HG02798 (cell line): ENCODE data around the gene PIK3R3.

Experiments
- ATAC-seq: cut with Tn5 transposase; IDR thresholded peaks from one replicate; pipeline ENCODE4 v1.9.1; 2021; ENCODE audit warnings: mild to moderate bottlenecking; ENCODE audit not compliant: unreplicated experiment, poor library complexity

PIK3R3 gene

DNA sequence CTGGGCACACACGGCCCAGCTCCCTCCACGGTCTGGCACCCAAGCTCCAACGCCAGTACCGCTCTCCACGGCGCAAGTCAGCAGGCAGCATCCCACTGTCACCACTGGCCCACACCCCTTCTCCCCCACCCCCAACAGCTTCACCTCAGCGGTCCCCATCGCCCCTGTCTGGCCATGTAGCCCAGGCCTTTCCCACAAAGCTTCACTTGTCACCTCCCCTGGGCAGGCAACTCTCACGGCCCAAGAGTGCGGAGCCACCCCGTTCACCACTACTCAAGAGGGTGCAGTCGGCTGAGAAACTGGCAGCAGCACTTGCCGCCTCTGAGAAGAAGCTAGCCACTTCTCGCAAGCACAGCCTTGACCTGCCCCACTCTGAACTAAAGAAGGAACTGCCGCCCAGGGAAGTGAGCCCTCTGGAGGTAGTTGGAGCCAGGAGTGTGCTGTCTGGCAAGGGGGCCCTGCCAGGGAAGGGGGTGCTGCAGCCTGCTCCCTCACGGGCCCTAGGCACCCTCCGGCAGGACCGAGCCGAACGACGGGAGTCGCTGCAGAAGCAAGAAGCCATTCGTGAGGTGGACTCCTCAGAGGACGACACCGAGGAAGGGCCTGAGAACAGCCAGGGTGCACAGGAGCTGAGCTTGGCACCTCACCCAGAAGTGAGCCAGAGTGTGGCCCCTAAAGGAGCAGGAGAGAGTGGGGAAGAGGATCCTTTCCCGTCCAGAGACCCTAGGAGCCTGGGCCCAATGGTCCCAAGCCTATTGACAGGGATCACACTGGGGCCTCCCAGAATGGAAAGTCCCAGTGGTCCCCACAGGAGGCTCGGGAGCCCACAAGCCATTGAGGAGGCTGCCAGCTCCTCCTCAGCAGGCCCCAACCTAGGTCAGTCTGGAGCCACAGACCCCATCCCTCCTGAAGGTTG is 97.6 kb downstream of the PIK3R3 start:
- no peak for ATAC-seq

DNA sequence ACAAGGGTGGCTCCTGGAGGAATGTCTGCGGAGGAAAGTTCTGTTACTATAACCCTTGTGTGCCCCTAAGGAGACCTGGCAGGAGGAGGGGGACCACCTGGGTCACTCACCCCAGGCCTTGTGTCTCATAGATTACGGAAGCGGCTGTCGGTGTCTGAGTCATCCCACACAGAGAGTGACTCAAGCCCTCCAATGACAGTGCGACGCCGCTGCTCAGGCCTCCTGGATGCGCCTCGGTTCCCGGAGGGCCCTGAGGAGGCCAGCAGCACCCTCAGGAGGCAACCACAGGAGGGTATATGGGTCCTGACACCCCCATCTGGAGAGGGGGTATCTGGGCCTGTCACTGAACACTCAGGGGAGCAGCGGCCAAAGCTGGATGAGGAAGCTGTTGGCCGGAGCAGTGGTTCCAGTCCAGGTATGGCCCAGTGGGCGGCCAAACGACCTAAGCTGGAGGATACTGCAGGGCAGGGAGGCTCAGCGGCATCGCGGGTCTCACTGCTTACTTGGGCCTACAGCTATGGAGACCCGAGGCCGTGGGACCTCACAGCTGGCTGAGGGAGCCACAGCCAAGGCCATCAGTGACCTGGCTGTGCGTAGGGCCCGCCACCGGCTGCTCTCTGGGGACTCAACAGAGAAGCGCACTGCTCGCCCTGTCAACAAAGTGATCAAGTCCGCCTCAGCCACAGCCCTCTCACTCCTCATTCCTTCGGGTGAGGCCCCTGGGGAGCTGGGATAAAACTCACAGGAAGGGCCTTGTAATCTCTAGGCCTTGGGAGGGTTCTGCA is 101.4 kb downstream of the PIK3R3 start:
- ATAC-seq = no peak

- no peak for ATAC-seq
Measured at GRCh38 chr1:46030074-46030870, 102.2 kb downstream of the PIK3R3 start.

DNA sequence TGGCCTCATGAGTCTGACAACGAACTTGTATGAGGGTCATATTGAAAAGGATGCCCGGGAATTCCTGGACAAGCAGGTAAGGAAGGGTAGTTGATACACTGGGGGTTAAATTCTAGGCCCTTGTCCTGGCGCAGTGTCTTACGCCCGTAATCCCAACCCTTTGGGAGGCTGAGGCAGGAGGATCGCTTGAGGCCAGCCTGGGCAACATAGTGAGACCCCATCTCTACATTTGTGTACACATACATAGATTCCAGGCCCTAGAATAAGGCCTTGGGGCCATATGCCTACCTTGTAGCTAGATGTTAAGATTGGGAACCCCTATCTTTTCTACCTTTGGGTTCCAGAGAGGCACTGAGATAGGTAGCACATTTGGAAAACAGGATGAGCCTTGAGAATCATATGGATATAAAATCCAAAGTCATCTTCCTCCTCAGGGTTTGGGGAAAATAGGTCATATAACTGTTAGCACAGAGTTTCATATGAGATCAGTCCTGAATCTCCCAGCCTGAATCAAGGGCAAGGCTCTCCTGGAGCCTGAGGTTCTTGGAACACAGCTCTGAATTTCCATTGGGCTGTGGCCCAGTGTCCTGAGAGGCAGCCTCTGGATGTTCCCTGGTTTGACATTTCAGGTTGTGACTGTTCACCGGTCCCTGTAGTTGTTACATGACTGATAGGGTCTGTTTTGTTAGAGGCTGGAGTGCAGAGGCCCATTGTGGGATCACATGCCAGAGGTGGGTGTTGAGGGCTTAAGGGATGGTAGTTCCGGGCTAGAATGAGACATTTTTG is 104.4 kb downstream of the PIK3R3 start:
- ATAC-seq = no peak

- no peak for ATAC-seq
Measured at GRCh38 chr1:46026531-46026930, 105.9 kb downstream of the PIK3R3 start.

DNA sequence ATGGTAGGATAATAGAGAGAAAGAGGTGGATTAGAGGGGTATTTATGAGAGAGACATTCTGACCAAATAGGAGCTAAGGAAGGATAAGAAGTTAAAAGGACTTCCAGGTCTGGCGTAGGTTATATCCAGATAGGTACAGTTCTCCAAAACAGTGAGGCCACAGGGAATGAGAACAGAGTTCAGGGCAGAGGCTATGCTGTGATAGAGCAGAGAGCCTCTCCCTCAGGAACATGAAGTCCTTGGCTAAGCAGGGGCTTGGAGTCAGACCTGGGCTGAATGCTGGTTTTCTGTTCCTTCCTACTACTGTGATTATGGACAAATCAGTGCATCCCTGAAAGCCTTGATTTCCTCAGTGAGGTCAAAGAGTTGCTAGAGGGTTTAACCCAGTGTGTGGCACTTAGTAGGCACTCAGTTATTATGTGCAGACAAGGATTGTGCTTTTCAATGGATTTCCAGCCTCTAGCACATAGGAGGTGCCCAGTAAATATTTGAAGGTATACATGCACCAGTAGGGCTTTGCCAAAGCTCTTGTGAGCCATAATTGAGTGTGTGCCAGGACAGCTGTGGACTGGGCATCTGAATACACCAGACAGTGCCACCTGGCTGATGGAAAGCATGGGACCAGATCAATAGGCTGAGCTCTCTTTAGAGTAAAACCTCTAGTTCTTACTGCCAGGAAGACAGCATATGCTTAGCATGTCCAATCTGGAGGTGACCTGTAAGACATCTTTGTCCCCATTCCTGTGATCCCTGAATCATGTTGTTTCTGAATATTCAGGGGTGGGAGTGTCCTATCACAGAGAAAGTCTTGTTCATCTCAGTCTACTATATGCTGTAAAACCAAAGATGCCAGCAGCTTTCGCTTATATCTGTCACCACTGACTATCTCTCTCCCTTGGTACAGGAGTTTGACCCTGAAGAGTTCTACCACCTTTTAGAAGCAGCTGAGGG is 111.1 kb downstream of the PIK3R3 start:
- ATAC-seq = no peak

DNA sequence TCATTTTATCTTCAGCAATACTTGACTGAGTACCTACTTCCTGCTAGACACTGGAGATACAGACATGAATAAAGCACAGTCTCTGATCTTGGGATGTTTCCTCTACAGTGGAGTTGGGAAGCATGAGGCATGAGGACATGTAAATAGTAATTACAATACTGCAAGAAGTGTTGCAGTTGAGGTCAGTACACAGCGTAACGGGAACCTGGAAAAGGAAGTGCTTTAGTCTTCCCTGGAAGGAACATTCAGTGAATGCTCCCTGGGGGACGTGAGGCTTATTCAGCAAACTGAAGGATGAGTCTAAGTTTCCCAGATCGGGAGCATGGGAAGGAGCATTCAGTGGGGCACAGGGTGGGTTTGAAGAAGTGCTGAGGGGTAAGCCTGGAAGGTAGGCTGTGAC is 112.4 kb downstream of the PIK3R3 start:
- ATAC-seq = no peak

DNA sequence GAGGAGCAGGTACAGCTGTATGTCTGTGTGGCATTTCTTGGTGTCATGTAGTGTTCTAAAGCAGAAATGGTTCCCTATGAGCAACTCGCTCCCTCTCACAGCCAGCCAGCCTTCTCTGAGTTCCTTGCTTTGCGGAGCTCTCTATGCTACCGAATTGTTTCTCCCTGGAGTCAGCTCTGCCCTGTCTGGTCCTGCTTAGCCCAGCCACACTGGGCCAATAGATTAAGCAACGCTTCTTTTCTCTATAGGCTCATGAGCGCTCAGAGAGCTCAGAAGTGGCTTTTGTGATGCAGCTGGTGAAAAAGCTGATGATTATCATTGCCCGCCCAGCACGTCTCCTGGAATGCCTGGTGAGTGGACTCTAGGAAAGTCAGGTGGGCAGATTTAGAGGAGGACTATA is 113.1 kb downstream of the PIK3R3 start:
- ATAC-seq = no peak

DNA sequence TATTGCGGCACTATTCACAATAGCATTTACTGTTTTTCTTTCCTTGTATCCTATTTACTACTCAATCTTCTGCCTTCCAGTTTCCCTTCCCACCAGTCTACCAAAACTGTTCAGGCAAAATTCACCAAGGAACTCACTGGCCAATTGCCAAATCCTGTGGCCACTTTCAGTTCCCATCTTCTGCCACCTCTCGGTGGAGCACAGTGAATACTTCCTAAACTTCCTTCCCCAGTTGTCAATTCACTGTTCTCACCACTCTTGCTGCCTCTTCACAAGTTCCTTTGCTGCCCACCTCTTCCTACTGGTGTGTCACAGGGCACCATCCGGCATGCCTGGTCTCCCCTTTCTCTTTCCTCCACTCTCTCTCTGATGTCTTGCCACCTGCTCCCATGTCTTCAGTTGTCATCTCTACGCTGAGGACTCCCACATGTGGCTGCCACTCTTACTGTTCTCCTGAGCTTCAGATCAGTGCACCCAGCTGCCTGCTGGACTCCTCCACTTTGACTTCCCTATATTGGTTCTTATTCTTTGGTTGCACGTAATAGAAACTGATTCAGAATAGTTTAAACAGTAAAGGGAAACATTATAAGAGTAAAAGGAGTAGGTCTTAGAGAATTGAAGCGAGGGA is 114.4 kb downstream of the PIK3R3 start:
- ATAC-seq = no peak

DNA sequence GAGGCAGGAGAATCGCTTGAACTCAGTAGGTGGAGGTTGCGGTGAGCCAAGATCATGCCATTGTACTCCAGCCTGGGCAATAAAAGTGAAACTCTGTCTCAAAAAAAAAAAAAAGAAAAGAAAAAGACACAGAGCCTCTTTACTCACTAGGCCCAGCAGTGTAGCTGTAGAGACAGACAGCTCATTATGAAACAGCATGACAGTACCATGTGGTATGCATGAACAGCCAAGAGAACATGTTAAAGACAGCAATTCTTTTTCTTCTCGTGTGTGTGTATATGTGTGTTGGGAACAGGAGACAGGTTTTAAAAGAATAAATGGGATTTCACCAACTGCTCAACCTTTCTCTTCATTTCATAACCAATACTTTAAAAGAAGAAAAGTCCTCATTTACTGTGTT is 118.8 kb downstream of the PIK3R3 start:
- ATAC-seq = no peak

DNA sequence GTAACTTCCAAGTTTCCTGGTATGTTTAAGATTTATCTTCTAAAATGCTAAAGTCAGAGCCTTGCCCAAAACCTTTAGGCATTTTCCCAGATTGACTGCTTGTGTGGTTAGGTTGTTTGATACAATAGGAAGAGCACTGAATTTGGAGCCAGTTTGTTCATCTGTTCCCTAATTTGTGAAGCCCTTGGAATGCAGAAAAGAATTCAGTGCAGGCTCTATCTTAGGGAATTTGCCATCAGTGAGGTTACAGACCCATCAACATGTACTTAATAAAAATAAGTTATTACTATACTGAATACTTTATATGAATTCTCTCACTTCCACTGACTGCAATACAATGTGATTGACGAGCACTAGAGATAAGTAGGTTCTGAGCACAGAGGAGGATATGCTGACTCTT is 120.2 kb downstream of the PIK3R3 start:
- no peak for ATAC-seq

- no peak for ATAC-seq
Measured at GRCh38 chr1:46011121-46011695, 121.2 kb downstream of the PIK3R3 start.

DNA sequence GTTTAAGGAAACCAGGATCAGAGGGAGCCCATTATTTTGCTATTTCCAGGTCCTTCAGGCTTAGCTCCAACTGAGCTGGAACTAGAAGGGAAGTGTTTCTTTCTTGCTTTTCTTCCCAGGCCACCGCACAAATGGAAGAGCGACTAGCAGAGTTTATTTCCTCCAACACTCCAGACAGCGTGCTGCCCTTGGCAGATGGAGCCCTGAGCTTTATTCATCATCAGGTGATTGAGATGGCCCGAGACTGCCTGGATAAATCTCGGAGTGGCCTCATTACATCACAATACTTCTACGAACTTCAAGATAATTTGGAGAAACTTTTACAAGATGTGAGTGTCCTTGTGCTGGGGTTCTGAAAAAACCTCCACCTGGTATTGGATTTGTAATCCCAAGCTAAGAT is 121.8 kb downstream of the PIK3R3 start:
- ATAC-seq = no peak

DNA sequence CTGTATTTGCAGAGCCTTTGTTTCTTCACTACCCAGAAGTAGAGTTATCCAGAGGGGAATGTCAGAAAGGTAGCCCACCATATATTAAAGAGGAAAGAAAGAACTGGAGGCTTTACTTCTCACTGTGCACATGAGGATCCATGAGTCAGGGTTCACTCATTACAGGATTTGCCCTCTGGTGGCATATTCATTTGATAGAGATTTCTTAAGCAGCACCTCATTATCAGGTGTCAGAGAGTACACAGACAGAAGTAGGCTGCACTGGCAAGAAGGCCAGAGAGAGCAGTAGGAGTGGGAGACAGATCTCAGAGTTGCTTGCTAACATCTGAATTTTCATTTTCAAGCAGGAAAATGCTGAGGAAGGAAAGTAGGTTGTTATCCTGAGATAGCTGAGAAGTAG is 123.8 kb downstream of the PIK3R3 start:
- ATAC-seq = no peak

DNA sequence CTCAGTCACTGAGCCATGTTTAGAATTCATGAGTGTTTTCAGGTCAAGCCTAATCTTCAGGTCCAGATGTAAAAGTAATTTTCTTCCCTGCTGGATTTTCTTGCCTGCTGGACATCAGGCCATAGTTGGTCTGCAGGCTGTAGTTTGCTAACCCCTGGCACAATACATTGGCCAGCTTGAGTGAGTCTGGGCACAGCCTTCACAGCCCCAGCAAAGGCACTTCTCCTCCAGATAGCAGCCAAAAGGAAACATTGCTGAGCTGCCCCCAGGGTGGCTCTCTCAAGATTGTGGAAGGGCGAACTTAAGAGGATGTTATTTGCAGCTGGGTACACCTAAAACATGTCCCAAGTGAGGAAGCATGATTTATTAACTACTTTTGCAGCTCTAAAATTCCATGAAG is 126.8 kb downstream of the PIK3R3 start:
- ATAC-seq = no peak

GRCh38 chr1:46004492-46004891 is 127.9 kb downstream of the PIK3R3 start:
- no peak for ATAC-seq

DNA sequence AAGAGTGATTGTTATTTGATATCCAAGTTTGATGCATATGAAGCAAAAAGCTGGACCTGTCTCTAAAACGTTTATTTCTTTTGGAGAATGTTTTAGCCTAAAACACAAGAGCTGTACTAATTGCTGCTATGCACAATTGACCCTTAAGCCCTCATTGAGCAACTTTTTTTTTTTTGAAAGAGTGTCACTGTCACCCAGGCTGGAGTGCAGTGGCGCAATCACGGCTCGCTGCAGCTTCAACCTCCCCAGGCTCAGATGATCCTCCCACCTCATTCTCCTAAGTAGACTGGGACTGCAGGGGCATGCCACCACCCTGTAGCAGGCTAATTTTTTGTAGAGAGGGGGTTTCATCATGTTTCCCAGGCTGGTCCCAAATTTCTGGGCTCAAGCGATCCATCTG is 129.1 kb downstream of the PIK3R3 start:
- ATAC-seq = no peak

DNA sequence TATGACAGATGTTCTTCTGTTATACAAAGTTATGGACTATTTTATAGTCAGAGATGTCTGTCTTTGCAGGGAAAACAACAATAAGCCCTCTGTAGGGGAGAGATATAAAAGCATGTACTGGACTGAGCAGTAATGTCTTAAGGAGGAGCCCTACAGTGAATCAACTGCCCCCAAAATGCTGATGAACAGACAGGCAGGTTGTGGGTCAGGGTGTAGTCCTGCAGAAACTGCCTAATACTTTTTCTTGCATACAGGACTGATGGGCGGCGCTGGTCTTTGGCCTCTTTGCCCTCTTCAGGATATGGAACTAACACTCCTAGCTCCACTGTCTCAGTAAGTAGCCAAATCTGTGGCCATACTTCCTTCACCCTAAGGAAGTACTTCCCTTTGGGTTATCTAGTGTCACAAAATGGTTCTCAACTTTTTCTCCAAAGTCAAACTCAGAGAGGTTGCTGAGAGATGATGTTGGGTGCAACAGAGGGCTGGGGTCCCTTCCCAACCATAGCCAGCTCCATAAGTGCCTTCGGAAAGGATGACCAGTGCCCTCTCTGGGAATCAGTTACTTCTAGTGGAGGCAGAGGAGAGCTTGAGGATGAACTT is 129.8 kb downstream of the PIK3R3 start:
- no peak for ATAC-seq
